Gastroesophageal sphincter (tissue), 3 donors: ENCODE results near the gene KCNC3.
"Not testable (repeated sequence)": the region's sequence is repeated elsewhere in the genome, so short reads cannot be mapped to it uniquely, and the experiment has no call there.

Source experiments
- POLR2A ChIP-seq, 2 donors: fragments of 450-650 bp; IDR thresholded peaks; one replicate each; pipeline ENCODE4 v1.6.1; 2017; ENCODE audit warnings: antibody characterized with exemption in 2 of 2, mild to moderate bottlenecking in 2 of 2, moderate library complexity in 1 of 2
- TF ChIP-seq, protein P1 (sequence below), 4 experiments: fragments of 200-600 bp in 2 of 4; fragments of 450-650 bp in 2 of 4; sonication (generic) in 1 of 4; IDR thresholded peaks; one replicate each; pipeline ENCODE4 v1.5.1; 2017 to 2019; ENCODE audit warnings: antibody characterized with exemption in 4 of 4, mild to moderate bottlenecking in 2 of 4, moderate library complexity in 2 of 4

DNA sequence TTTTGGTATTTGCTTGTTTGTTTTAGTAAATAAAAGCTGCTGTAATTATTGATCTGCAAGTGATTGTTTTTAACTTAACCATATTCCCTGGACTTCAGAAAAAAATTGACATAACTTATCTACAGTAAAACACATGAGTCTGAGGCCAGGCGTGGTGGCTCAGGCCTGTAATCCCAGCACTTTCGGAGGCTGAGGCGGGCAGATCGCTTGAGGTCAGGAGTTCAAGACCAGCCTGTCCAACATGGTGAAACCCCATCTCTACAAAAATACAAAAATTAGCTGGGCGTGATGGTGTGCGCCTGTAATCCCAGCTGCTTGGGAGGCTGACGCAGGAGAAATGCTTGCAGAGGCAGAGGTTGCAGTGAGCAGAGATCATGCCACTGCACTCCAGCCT lies 24.3 kb upstream of the KCNC3 start:
- TF ChIP-seq, protein P1, sequence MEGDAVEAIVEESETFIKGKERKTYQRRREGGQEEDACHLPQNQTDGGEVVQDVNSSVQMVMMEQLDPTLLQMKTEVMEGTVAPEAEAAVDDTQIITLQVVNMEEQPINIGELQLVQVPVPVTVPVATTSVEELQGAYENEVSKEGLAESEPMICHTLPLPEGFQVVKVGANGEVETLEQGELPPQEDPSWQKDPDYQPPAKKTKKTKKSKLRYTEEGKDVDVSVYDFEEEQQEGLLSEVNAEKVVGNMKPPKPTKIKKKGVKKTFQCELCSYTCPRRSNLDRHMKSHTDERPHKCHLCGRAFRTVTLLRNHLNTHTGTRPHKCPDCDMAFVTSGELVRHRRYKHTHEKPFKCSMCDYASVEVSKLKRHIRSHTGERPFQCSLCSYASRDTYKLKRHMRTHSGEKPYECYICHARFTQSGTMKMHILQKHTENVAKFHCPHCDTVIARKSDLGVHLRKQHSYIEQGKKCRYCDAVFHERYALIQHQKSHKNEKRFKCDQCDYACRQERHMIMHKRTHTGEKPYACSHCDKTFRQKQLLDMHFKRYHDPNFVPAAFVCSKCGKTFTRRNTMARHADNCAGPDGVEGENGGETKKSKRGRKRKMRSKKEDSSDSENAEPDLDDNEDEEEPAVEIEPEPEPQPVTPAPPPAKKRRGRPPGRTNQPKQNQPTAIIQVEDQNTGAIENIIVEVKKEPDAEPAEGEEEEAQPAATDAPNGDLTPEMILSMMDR (IDR thresholded peaks at IDR 0.05), result not testable (repeated sequence)
- TF ChIP-seq POLR2A (IDR thresholded peaks at IDR 0.05), result not testable (repeated sequence)
